Neural cell (in vitro differentiated cells): ENCODE data around the gene TSPAN32. TPM values are rescaled to one million over a fixed set of nuclear protein-coding genes. Genes with fewer than 3 reads are reported as not detected.

Experiments used
- H2AFZ ChIP-seq: fragments of 200-600, 300-800 bp; sonication (generic), shearing (Covaris generic); 2 replicates; pipeline ENCODE4 v1.6.0; 2014; ENCODE audit warnings: low read depth, mild to moderate bottlenecking, antibody characterized with exemption, low read length, moderate library complexity
- H3F3A ChIP-seq: fragments of 200-600 bp; shearing (Covaris generic); 2 replicates; pipeline ENCODE4 v1.6.1; 2016; ENCODE audit warnings: mild to moderate bottlenecking, moderate library complexity, mixed read lengths, antibody characterized with exemption, low read length; ENCODE audit not compliant: insufficient read depth, poor library complexity, severe bottlenecking
- H3K27ac ChIP-seq: fragments of 200-600, 300-800 bp; sonication (generic), shearing (Covaris generic); 2 replicates; pipeline ENCODE4 v1.5.1; 2014; ENCODE audit warnings: mild to moderate bottlenecking, low read length, moderate library complexity
- H3K27me3 ChIP-seq: fragments of 300-800, 200-600 bp; sonication (generic), shearing (Covaris generic); 2 replicates; pipeline ENCODE4 v1.6.0; 2014; ENCODE audit warnings: mild to moderate bottlenecking, low read depth, low read length, moderate library complexity; ENCODE audit not compliant: insufficient read depth
- H3K36me3 ChIP-seq: fragments of 300-800, 200-600 bp; sonication (generic), shearing (Covaris generic); 2 replicates; pipeline ENCODE4 v1.5.1; 2014; ENCODE audit warnings: mild to moderate bottlenecking, antibody characterized with exemption, low read length, moderate library complexity; ENCODE audit not compliant: insufficient read depth
- H3K4me2 ChIP-seq: fragments of 300-800, 200-600 bp; sonication (generic), shearing (Covaris generic); 2 replicates; pipeline ENCODE4 v1.6.0; 2014; ENCODE audit warnings: mild to moderate bottlenecking, low read length
- H3K4me3 ChIP-seq: fragments of 300-800, 200-600 bp; sonication (generic), shearing (Covaris generic); 2 replicates; pipeline ENCODE4 v1.5.1; 2014; ENCODE audit warnings: mild to moderate bottlenecking, low read length, moderate library complexity
- H3K79me2 ChIP-seq: fragments of 200-600 bp; shearing (Covaris generic); replicated peaks from 2 replicates; pipeline ENCODE4 v1.6.0; 2014; ENCODE audit warnings: mild to moderate bottlenecking, low read length, moderate library complexity; ENCODE audit not compliant: insufficient read depth
- H3K9ac ChIP-seq: fragments of 300-800, 200-600 bp; sonication (generic), shearing (Covaris generic); 2 replicates; pipeline ENCODE4 v1.6.1; 2016; ENCODE audit warnings: mild to moderate bottlenecking, low read length, mixed read lengths
- H3K9me2 ChIP-seq: fragments of 200-600 bp; shearing (Covaris generic); 2 replicates; pipeline ENCODE4 v1.6.1; 2016; ENCODE audit warnings: mild to moderate bottlenecking, low read length, mixed read lengths; ENCODE audit not compliant: insufficient read depth
- H3K9me3 ChIP-seq: fragments of 200-600, 300-800 bp; sonication (generic), shearing (Covaris generic); 2 replicates; pipeline ENCODE4 v1.6.1; 2016; ENCODE audit warnings: mild to moderate bottlenecking, mixed run types, low read length, moderate library complexity, mixed read lengths
- H4K20me1 ChIP-seq: fragments of 200-600 bp; shearing (Covaris generic); 2 replicates; pipeline ENCODE4 v1.6.1; 2016; ENCODE audit warnings: mild to moderate bottlenecking, mixed run types; ENCODE audit not compliant: insufficient read depth
- CTCF ChIP-seq: fragments of 450-650 bp; IDR thresholded peaks from 2 replicates; pipeline ENCODE4 v1.5.1; 2014; ENCODE audit warnings: antibody characterized with exemption, mild to moderate bottlenecking, moderate library complexity; ENCODE audit not compliant: poor library complexity, severe bottlenecking
- EP300 ChIP-seq: fragments of 450-650 bp; conservative IDR thresholded peaks from 2 replicates; pipeline ENCODE4 v1.6.1; 2014; ENCODE audit warnings: antibody characterized with exemption, mild to moderate bottlenecking, moderate library complexity; ENCODE audit not compliant: poor library complexity, severe bottlenecking
- EZH2 ChIP-seq: fragments of 200-600, 300-800 bp; shearing (Covaris generic), sonication (generic); IDR thresholded peaks from 2 replicates; pipeline ENCODE4 v1.6.1; 2014; ENCODE audit warnings: antibody characterized with exemption, low read length, borderline replicate concordance, mild to moderate bottlenecking; ENCODE audit not compliant: insufficient read depth, poor library complexity, severe bottlenecking
- MXI1 ChIP-seq: fragments of 450-650 bp; conservative IDR thresholded peaks from 2 replicates; pipeline ENCODE4 v1.6.1; 2014; ENCODE audit warnings: antibody characterized with exemption, mild to moderate bottlenecking; ENCODE audit not compliant: poor library complexity, severe bottlenecking
- POLR2AphosphoS5 ChIP-seq: IDR thresholded peaks from 2 replicates; pipeline ENCODE4 v1.6.1; 2012
- RAD21 ChIP-seq: fragments of 450-650 bp; conservative IDR thresholded peaks from 2 replicates; pipeline ENCODE4 v1.6.1; 2014; ENCODE audit warnings: antibody characterized with exemption, mild to moderate bottlenecking, moderate library complexity
- REST ChIP-seq: IDR thresholded peaks from 2 replicates; pipeline ENCODE4 v1.6.1; 2012; ENCODE audit warnings: borderline replicate concordance
- SMC3 ChIP-seq: fragments of 450-650 bp; conservative IDR thresholded peaks from 2 replicates; pipeline ENCODE4 v1.6.1; 2014; ENCODE audit warnings: antibody characterized with exemption, mild to moderate bottlenecking, moderate library complexity; ENCODE audit not compliant: poor library complexity
- TAF1 ChIP-seq: IDR thresholded peaks from 2 replicates; pipeline ENCODE4 v1.6.1; 2012; ENCODE audit warnings: low read depth
- polyA plus RNA-seq: library from polyadenylated mRNA; depleted of rRNA; stranded (reverse); fragments of >200 nt; gene quantifications from 2 replicates; pipeline ENCODE4 v1.2.3, GENCODE V29; 2014

The TSPAN32 gene
- polyA plus RNA-seq, 1 donor from 2014 or later: not detected

- no peaks in the 10 kb centered on the region for H3K36me3 ChIP-seq
- no peak overlapping the region for H2AFZ ChIP-seq
- no peak overlapping the region for H3K4me3 ChIP-seq
- no peaks in the 10 kb centered on the region for H3K27me3 ChIP-seq
- no peaks in the 10 kb centered on the region for H4K20me1 ChIP-seq
- no peaks in the 10 kb centered on the region for H3K79me2 ChIP-seq
- H3K9me2 ChIP-seq: no peaks in the 10 kb centered on the region
- H3K27ac ChIP-seq: no peak overlapping the region
- H3K9ac ChIP-seq: no peak overlapping the region
- H3K4me2 ChIP-seq: no peak overlapping the region
- no peaks in the 10 kb centered on the region for H3F3A ChIP-seq
- TF ChIP-seq SMC3 (no peak), EP300 (no peak), TAF1 (no peak), CTCF (no peak), POLR2AphosphoS5 (no peak), RAD21 (no peak), REST (no peak), MXI1 (no peak), EZH2 (no peak)
- no peaks in the 10 kb centered on the region for H3K9me3 ChIP-seq
These were observed 9.1 kb downstream of the TSPAN32 start for GRCh38 chr11:2310786-2311352.

GRCh38 chr11:2311353-2312133 is 9.7 kb downstream of the TSPAN32 start:
- H3K27me3 ChIP-seq: no peaks in the 10 kb centered on the region
- H3K9ac ChIP-seq: no peak overlapping the region
- no peaks in the 10 kb centered on the region for H3F3A ChIP-seq
- H3K9me2 ChIP-seq: no peaks in the 10 kb centered on the region
- H3K36me3 ChIP-seq: no peaks in the 10 kb centered on the region
- H2AFZ ChIP-seq: no peak overlapping the region
- no peak overlapping the region for H3K27ac ChIP-seq
- H4K20me1 ChIP-seq: no peaks in the 10 kb centered on the region
- no peak overlapping the region for H3K4me2 ChIP-seq
- TF ChIP-seq RAD21 (no peak), REST (no peak), TAF1 (no peak), EP300 (no peak), POLR2AphosphoS5 (no peak), SMC3 (no peak), MXI1 (no peak), CTCF (no peak), EZH2 (no peak)
- no peaks in the 10 kb centered on the region for H3K79me2 ChIP-seq
- H3K4me3 ChIP-seq: no peak overlapping the region
- H3K9me3 ChIP-seq: no peaks in the 10 kb centered on the region
